ENCODE results near the gene CRYL1. TPM values are rescaled to one million over a fixed set of nuclear protein-coding genes. Genes with fewer than 3 reads are reported as not detected.

CRYL1 gene
- total and polyA plus RNA-seq, 2 of the 8 experiments (the other 6 are each of a cell fraction or from before 2014, with no cell fraction given) = 1.9 to 6.4 TPM

DNA sequence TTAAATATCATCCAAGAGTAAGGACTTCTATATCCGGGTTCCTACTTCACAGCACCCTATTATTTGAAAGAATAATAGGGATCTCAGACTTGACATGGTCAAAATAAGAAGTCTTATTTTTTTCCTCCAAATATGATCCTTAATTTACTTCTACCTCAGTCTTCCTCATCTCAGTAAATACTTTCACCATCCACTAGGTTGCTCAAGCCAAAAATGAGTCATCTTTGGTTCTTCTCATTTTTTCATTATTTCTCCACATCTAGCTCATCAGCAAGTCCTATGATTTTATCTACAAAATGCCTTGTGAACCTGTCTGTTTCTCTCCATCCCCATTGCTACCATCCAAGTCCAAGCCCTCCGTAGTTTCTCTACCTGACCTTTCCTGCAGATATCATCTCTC is 171.7 kb downstream of the CRYL1 start:
- H3K79me1 ChIP-seq (ENCODE audit: low read depth, low read length) = no peaks in the 10 kb centered on the region
- H3K18ac ChIP-seq (ENCODE audit: extremely low read depth, low read length) = no peak overlapping the region
- no peaks in the 10 kb centered on the region; a peak in 1 of 8 replicates for H3K36me3 ChIP-seq (ENCODE audit: control insufficient read depth in 2 of 4, insufficient read depth in 4 of 4, low read length in 3 of 4)
- H3K9me3 ChIP-seq (ENCODE audit: insufficient read depth in 2 of 2, low read depth in 1 of 2, low read length in 1 of 2) = no peaks in the 10 kb centered on the region
- CTCF ChIA-PET (ENCODE audit: partially characterized antibody) = interaction anchor here (1.4 kb wide), 1 partner anchor 157 kb away, joined by 4 read pairs; no protein-coding TSS in a partner anchor
- H3K14ac ChIP-seq (ENCODE audit: insufficient read length) = no peak overlapping the region
- DNase-seq (ENCODE audit: low read depth in 1 of 2, low spot score in 2 of 2) (no peak), FAIRE-seq (no peak)
- H2AK5ac ChIP-seq (ENCODE audit: low read depth, low read length) = no peak overlapping the region
- peaks cover 0 to 3% of the 10 kb centered on the region in 2 experiments for H4K20me1 ChIP-seq (replicated peaks in 1 of 2; ENCODE audit: control insufficient read depth in 1 of 2, insufficient read depth in 2 of 2, low read length in 2 of 2)
- H2BK120ac ChIP-seq (replicated peaks; ENCODE audit: low read depth, low read length) = no peak overlapping the region
- peaks cover 0 to 7% (median 6%) of the 10 kb centered on the region in 4 experiments; a peak in 3 of 7 replicates for H3K4me1 ChIP-seq (replicated peaks in 1 of 4; ENCODE audit: control insufficient read depth in 3 of 4, insufficient read depth in 4 of 4, low read length in 3 of 4)
- peaks cover 2% of the 10 kb centered on the region; the same call in 1 of the 2 replicates for H3K23me2 ChIP-seq (ENCODE audit: low read depth, low read length)
- no peaks in the 10 kb centered on the region for H3K79me2 ChIP-seq (ENCODE audit: control insufficient read depth in 1 of 2, insufficient read depth in 2 of 2, low read length in 2 of 2)
- no peak overlapping the region for H4K91ac ChIP-seq (replicated peaks; ENCODE audit: insufficient read length, low read length)
- H3K27me3 ChIP-seq (replicated peaks in 1 of 4; ENCODE audit: control insufficient read depth in 3 of 4, extremely low read depth in 1 of 4, insufficient read depth in 3 of 4, low read length in 3 of 4) = peaks cover 0 to 16% (median 8%) of the 10 kb centered on the region in 4 experiments; a peak in 5 of 7 replicates
- no peak overlapping the region for H3K4me3 ChIP-seq (ENCODE audit: extremely low read depth in 1 of 4, insufficient read depth in 2 of 4, low read depth in 3 of 4, low read length in 4 of 4)
- H3K27ac ChIP-seq (ENCODE audit: low read depth, low read length) = no peak overlapping the region
- WGBS, 2 experiments (ENCODE audit: extremely low coverage in 1 of 2, insufficient coverage in 1 of 2, insufficient read length in 1 of 2, insufficient replicate concordance in 2 of 2, low coverage in 1 of 2, low lambda C conversion rate in 2 of 2, missing lambda C conversion rate in 1 of 2) = 90% methylated on average over 2 of the region's 2 CpGs; no CpG with 5 or more reads in 1 of the 2 experiments
- no peak overlapping the region for H3K23ac ChIP-seq (ENCODE audit: insufficient read length)
- POLR2A ChIA-PET (ENCODE audit: partially characterized antibody) = no interaction called here
- no peak overlapping the region for H2AFZ ChIP-seq (ENCODE audit: low read length)
- no peak overlapping the region for H4K8ac ChIP-seq (ENCODE audit: extremely low read depth, insufficient read depth, low read length)
- H2BK15ac ChIP-seq (ENCODE audit: low read length) = no peak overlapping the region
- no peak overlapping the region for H3K4me2 ChIP-seq (ENCODE audit: insufficient read depth in 1 of 2, low read depth in 2 of 2, low read length in 2 of 2)
- H2BK12ac ChIP-seq (ENCODE audit: low read depth, low read length) = no peak overlapping the region
- H3K4ac ChIP-seq (replicated peaks; ENCODE audit: insufficient read length, low read depth, low read length) = no peak overlapping the region
- no peak overlapping the region for H3K56ac ChIP-seq (replicated peaks; ENCODE audit: insufficient read length, low read depth, low read length)
- no peak overlapping the region for H3K9ac ChIP-seq (replicated peaks in 1 of 4; ENCODE audit: extremely low read depth in 1 of 4, low read depth in 3 of 4, low read length in 3 of 4)
- TF ChIP-seq SP2 (IDR thresholded peaks at IDR 0.05; ENCODE audit: low read length) = no peak
- no peak overlapping the region for H2BK5ac ChIP-seq (ENCODE audit: low read depth, low read length)
- no peak overlapping the region for H2BK20ac ChIP-seq (ENCODE audit: low read length)
- H4K5ac ChIP-seq (ENCODE audit: insufficient read length, low read depth, low read length) = no peak overlapping the region

Small RNAs within 50 kb of the gene (microRNA-seq; reads per million reads assigned to microRNA genes)
- 0 reads per million in 2 experiments for gene MIR4499 (ENCODE audit: borderline microRNAs expressed in 2 of 2, borderline number of aligned reads in 2 of 2, borderline replicate concordance in 1 of 2)

Small RNAs within 50 kb of the gene (small RNA-seq; reads per million reads assigned to genes)
- gene MIR4499 (ENCODE audit: insufficient read depth) = not detected

Other genes starting within 250 kb of the CRYL1 start
- 5.8 and 6.6 TPM in 2 replicates for gene IFT88, start 41.3 kb upstream of the CRYL1 start, total RNA-seq (2021; fragmentation: NEBNext Ultra II Directional; extraction: Animal tissue kit (Norgen Biotek cat#: 25700))
- gene IFT88, start 41.3 kb upstream of the CRYL1 start, polyA plus RNA-seq (2011; rRNA removed) = 0.91 and 1.7 TPM in 2 replicates
- 0.56 and 0.84 TPM in 2 replicates for gene IL17D, start 177.8 kb upstream of the CRYL1 start, total RNA-seq (2021; fragmentation: NEBNext Ultra II Directional; extraction: Animal tissue kit (Norgen Biotek cat#: 25700))
- 0.57 and 0.59 TPM in 2 replicates for gene IL17D, start 177.8 kb upstream of the CRYL1 start, polyA plus RNA-seq (2011; rRNA removed)
- 3.5 and 4.1 TPM in 2 replicates for gene EEF1AKMT1, start 248.1 kb upstream of the CRYL1 start, total RNA-seq (2021; fragmentation: NEBNext Ultra II Directional; extraction: Animal tissue kit (Norgen Biotek cat#: 25700))
- gene EEF1AKMT1, start 248.1 kb upstream of the CRYL1 start, polyA plus RNA-seq (2011; rRNA removed) = 1.5 and 3.1 TPM in 2 replicates